AG08395 (cell line): ENCODE data around the gene KCNC3.

ENCODE experiments used
- DNase-seq: peaks from one replicate; pipeline ENCODE4 v3.0.0; 2012; ENCODE audit warnings: mixed read lengths, low spot score

The KCNC3 gene

GRCh38 chr19:50329146-50329925 is at the start of gene KCNC3:
TSS of gene KCNC3 (minus strand) at chr19:50329377. CDS start at chr19:50329082, 295 bp downstream.
- peak; percentile 93 for DNase-seq

DNA sequence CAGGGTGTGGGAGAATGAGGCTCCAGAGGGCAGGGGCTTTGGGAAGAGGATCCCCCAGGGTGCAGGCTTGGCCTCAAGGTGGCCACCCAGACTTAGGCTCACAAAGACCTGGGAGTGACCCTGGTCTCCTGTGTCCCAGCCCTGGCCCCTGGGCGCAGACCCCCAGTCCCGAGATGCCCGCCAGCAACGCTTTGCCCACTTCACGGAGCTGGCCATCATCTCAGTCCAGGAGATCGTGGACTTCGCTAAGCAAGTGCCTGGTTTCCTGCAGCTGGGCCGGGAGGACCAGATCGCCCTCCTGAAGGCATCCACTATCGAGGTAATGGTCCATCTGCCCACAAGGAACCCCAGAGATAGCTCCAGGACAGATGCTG is 49.7 kb upstream of the KCNC3 start:
- no peak for DNase-seq

DNA sequence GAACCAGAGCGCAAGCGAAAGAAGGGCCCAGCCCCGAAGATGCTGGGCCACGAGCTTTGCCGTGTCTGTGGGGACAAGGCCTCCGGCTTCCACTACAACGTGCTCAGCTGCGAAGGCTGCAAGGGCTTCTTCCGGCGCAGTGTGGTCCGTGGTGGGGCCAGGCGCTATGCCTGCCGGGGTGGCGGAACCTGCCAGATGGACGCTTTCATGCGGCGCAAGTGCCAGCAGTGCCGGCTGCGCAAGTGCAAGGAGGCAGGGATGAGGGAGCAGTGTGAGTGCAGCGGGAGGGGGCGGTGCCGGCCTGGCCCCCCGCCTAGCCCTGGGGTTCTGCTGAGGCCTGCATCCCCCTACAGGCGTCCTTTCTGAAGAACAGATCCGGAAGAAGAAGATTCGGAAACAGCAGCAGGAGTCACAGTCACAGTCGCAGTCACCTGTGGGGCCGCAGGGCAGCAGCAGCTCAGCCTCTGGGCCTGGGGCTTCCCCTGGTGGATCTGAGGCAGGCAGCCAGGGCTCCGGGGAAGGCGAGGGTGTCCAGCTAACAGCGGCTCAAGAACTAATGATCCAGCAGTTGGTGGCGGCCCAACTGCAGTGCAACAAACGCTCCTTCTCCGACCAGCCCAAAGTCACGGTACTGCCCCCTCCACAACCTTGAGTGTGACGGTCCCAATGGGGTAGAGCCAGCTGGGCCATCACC is 49.1 kb upstream of the KCNC3 start:
- DNase-seq = no peak

- DNase-seq = no peak
Measured at GRCh38 chr19:50377517-50377916, 48.3 kb upstream of the KCNC3 start.

DNA sequence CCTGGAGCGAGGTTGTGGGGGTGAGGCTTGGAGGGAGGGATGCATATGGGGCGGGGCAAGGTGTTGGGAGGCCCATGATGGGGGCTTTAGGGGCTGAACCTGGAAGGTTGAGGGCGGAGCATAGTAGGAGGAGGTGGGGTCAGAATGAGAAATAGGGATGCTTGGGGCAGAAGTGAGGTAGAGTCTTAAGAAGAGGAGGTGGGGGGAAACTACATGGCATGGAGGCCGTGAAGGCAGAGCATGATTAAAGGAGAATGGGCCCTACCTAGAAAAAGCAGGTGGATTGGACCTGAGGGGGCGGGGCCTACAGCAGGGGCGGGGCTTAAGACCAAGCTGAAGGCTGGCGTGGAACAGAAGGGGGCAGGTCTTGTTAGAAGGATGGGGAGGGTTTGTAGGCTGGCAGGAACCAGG is 47.9 kb upstream of the KCNC3 start:
- DNase-seq = no peak

GRCh38 chr19:50376166-50377050 is 47.2 kb upstream of the KCNC3 start, which contains the start of gene NR1H2:
TSS of gene NR1H2 (plus strand) at chr19:50376457. CDS start at chr19:50377606, 1,149 bp downstream.
- peak; percentile 94 for DNase-seq

DNA sequence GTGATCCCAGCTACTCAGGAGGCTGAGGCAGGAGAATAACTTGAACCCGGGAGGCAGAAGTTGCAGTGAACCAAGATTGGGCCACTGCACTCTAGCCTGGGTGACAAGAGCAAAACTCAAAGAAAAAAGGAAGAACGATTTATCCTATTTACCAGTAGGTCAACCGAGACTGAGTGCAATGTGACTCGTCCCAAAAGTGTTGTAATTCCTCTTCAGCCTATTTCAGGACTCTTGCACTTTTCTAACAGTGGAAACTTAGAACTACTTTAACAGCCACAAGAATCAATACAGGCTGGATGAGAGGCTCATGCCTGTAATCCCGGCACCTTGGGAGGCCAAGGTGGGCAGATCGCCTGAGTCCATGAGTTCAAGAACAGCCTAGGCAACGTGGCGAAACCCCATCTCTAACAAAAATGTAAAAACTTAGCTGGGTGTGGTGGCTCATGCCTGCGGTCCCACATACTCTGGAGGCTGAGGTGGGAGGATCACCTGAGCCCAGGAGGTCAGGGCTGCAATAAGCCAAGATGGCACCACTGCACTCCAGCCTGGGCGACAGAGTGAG is 42.8 kb upstream of the KCNC3 start:
- no peak for DNase-seq

DNA sequence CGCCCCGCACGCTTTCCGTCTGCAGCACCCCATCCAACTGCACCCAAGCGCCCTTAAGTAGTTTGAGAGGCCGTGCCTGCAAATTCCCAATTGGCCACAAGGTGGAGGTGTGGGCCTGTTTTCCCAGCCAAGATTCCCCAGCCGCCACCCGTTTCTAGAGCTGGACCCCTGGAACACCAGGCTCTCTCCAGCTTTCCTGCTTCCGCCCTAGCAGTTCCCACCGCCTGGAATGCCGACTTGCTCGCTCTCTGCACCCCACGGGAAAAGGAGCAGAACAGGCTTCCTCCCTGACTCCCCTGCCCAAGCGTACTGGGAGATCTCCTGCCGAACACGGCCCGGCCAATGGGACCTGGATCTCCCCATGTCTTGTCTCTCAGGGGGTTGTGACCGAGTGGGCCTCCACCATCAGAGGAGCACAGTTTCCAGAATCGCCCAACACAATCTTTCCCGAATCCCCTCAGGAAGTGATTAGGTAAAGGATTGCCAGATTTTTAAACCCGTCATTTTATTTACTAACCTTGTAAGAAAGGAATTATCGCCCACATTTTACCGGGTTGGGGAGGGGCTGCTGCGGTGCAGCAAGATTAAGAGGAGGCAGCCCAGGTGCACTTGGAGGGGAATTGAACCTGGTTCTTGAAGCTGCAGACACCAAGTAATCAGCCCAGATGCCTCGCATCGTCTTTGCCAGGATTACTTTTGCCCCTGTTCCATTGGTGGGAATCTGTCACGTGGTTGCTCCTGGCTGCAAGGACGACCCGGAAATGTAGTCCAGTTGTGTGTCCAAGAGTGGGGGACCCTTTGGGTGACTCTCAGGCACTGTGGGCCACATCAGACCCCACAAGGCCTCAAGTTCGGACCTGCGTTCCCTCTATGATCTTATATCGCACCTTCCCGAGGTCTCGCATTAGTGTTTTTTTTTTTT is 39.7 kb upstream of the KCNC3 start:
- peak; percentile 96 for DNase-seq

GRCh38 chr19:50365434-50366306 is 36.5 kb upstream of the KCNC3 start, which contains the start of gene NAPSA:
TSS of gene NAPSA (minus strand) at chr19:50365639. CDS start at chr19:50365621, 18 bp downstream.
- DNase-seq = no peak

GRCh38 chr19:50362656-50363424 is 33.7 kb upstream of the KCNC3 start:
- DNase-seq = no peak

DNA sequence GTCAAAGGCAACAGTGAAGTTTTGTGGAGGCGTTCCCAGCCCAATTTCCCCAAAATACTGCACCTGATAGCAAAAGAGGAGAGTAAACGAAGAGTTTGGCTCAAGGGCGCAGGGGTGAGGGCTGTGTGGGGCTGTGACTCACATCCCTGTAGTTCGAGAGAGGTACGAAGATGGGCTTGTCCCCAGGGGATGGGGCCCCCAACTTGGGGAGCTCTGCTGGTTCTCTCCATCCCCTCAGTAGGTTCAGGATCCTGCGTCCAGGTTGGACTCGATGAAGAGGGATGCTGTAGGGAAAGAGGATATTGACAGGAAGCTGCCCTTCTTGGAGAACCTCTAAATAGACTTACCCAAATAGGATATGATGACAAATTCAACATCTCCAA is 32.8 kb upstream of the KCNC3 start:
- no peak for DNase-seq

DNA sequence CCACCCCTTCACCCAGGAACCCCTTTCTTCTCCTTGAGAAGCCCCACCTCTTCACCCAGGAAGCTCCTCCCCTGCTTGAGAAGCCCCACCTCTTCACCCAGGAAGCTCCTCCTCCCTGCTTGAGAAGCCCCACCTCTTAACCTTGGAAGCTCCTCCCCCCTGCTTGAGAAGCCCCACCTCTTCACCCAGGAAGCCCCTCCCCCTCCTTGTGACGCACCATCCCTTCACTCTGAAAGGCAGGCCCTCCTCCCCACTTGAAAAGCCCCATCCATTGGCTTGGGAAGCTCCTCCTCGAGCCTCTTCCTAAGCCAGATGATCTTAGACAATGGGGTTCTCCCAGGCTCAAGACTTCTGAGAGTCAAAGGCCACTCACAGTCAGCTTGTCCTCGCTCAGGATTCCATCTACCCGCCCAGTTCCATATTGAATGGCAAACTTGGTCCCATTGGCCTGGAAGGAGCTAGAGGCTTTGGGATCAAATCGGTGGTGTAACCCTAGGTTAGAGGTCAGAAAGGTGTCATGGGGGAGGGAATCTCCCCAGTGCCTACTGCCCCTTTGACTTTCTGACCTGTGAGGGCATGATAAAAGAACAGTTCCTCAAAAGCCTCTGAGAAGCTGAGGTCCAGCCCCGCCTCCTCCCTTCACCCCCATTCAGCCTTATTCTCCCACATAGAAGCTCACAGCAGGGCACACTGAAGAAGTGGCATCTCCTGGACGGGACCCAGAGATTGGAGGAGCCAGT is 32.3 kb upstream of the KCNC3 start:
- no peak for DNase-seq

DNA sequence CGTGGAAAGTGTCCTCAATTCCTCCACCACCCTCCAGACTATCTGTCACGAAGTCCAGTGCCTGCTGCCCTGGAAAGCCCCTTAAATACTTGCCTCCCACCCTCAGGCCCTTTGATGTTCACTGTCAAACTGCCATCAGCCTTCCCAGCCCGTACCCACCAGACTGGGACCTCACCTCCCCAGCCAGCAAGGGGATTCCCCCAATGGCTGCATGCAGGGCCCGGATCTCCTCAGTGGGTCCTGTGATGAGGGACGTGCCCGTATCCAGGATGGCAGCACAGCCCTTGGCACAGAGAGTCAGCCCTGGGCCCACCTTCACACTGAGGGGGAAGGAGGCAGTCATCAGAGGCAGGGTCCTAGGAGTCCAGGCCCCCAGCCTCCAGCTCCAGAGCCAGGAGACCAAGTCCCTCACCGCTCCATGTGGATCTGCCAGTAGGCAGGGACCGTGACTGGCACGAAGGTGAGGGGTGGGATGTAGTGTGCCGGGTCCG is 30.2 kb upstream of the KCNC3 start:
- DNase-seq = no peak

DNA sequence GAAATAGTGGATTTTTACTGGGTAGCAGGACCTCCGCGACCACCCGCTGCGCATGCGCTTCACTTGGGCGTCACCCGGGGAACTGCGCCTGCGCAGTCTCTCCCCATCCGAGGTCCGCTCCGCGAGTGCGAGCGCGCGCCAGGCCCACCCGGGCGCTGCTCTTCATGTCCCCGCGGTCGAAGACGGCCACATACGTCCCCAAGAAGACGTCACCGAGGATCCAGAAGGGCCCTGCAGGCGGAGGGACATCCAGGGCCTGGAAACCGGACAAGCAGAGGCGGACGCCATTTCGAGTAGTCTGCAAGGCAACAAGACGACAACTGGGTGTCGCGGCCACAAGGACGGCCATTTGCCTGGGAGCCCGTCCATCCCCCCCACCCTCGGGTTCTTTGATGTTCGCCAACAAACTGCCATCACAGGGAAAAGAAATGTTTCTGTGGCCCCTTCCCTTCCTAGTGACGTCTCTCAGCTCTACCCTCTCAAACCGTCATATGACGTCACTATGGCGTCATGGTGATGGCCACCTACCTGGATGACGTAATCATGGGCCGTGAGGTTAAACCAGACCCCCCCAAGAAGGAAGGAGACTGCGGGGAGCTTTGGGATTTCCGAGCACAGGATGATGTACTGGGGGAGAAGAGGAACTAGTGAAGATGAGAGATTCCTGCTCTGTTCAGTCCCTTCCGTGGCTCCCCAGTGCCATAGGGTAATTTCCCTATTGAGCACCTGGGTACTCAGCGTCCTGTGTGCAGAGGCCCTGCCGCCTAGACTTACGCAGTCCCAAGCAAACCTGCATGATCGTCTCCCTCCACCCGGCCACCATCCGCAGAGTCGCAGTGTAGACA is 29.5 kb upstream of the KCNC3 start:
- DNase-seq = peak; percentile 91

GRCh38 chr19:50357178-50358100 is 28.3 kb upstream of the KCNC3 start:
- DNase-seq = peak; percentile 38

DNA sequence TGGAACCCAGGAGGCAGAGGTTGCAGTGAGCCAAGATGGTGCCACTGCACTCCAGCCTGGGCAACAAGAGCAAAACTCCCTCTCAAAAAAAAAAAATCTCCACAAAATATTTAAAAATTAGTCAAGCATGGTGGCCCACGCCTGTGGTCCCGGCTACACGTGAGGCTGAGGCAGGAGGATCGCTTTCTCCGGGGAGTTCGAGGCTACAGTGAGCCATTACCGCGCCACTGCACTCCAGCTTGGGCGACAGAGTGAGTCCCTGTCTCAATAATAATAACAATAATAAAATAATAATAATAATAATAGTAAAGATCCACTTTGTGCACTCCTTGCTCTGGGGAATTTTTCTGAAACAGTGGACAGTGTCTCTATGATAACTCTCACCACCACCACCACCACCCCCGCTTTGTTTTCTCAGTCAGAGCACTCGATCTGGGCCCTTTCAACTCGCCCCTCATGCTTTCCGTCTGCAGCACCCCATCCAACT is 27.6 kb upstream of the KCNC3 start:
- DNase-seq = no peak
